AG04449 (cell line): ENCODE measurements around the gene SLC1A5.
"Not testable (repeated sequence)": the region's sequence is repeated elsewhere in the genome, so short reads cannot be mapped to it uniquely, and the experiment has no call there.

Experiments
- CTCF ChIA-PET: fragments of 350-600 bp; formaldehyde crosslinking; extraction: SDS; loops from one replicate; lab custom pipeline; 2021; ENCODE audit warnings: antibody characterized with exemption; lab: Yijun Ruan, JAX
- POLR2A ChIA-PET: fragments of 400-600, 350-600 bp; formaldehyde crosslinking; extraction: SDS; loops from one replicate; lab custom pipeline; 2020; ENCODE audit warnings: antibody characterized with exemption, inconsistent platforms; lab: Yijun Ruan, JAX
- DNase-seq: peaks from one replicate; pipeline ENCODE4 v3.0.0-alpha.2; 2010; ENCODE audit warnings: low read depth, low spot score
- H3K4me3 ChIP-seq: 2 replicates; pipeline ENCODE4 v1.5.1; 2011; ENCODE audit warnings: low read depth, mild to moderate bottlenecking, control low read depth, low read length
- CTCF ChIP-seq: IDR thresholded peaks from one replicate; pipeline ENCODE4 v1.5.1; 2011; ENCODE audit warnings: mild to moderate bottlenecking, moderate library complexity, low read length, control low read depth, inconsistent platforms; ENCODE audit not compliant: insufficient read depth; ENCODE audit errors: missing control alignments

SLC1A5 gene

GRCh38 chr19:46828484-46828883 lies 40.1 kb upstream of the SLC1A5 start:
- H3K4me3 ChIP-seq, result no peak overlapping the region
- POLR2A ChIA-PET, result interaction anchor here (0.7 to 3.7 kb wide), 3 partner anchors 35 to 285 kb away, joined by 3 to 32 read pairs (median 4); partner anchors contain the start of genes SLC1A5 and ZC3H4
- TF ChIP-seq CTCF, result no peak
- CTCF ChIA-PET, result interaction anchor here (4.9 kb wide), 1 partner anchor 11 kb away, joined by 63 read pairs; no protein-coding TSS in a partner anchor
- DNase-seq, result no peak

- POLR2A ChIA-PET, result no interaction called here
- CTCF ChIA-PET, result no interaction called here
- DNase-seq, result no peak
- no peak overlapping the region for H3K4me3 ChIP-seq
- no peak for TF ChIP-seq CTCF
Observed at GRCh38 chr19:46825731-46826055, 37.3 kb upstream of the SLC1A5 start.

DNA sequence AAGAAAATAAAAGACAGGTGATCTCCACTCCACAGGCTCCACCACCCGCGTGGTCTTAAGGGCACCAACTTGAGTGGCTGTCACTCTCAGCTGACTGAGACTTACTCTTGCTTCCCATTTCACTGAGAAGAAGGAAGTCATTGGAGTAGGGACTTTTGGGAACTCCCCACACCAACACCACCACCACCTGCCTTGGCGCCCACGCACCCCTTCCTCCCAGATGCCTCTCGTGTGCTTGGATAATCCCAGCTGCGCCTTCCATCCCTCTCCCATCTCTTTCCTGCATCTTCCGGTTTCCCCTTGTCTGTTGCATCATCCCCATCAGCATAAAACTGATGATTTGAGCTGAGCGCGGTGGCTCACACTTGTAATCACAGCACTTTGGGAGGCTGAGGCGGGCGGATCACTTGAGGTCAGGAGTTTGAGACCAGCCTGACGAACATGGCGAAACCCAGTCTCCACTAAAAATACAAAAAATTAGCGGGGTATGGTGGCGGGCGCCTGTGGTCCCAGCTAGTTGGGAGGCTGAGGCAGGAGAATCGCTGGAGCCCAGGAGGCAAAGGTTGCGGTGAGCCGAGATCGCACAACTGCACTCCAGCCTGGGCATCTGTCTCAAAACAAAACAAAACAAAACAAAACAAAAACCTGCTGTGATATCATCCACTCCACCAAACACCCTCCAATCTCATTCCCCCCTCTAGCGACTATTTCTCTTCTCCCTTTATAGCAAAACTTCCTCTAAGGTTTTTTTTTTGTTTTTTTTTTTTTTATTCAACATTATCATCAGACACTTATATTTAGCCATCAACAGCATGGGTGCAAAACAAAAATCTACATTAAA lies 36.7 kb upstream of the SLC1A5 start:
- ChIA-PET CTCF (interaction anchor here (0.9 to 1.1 kb wide), 2 partner anchors 22 to 67 kb away, joined by 3 read pairs; no protein-coding TSS in a partner anchor), POLR2A (no interaction called here)
- no peak for TF ChIP-seq CTCF
- no peak overlapping the region for H3K4me3 ChIP-seq
- no peak for DNase-seq

GRCh38 chr19:46823049-46823448 lies 34.7 kb upstream of the SLC1A5 start:
- no peak for DNase-seq
- ChIA-PET CTCF (interaction anchor here (1.4 to 2.5 kb wide), 2 partner anchors 17 kb away, joined by 3 to 9 read pairs; no protein-coding TSS in a partner anchor), POLR2A (no interaction called here)
- no peak overlapping the region for H3K4me3 ChIP-seq
- TF ChIP-seq CTCF, result no peak

DNA sequence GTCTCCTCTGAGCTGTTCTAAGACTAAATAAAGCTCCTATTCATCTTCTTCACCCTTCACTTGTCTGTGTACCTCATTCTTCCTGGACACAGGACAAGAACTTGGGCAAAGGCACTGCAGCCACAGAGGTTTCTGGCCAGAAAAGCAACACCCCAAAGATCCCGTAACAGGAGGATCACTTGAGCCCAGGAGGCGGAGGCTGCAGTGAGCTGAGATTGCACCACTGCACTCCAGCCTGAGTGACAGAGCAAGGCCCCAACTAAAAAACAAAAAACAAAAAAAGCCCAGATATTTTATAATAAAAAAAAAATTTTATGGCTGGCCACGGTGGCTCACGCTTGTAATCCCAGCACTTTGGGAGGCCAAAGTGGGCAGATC lies 34.0 kb upstream of the SLC1A5 start:
- H3K4me3 ChIP-seq, DNase-seq: not testable (repeated sequence)
- ChIA-PET POLR2A (interaction anchor here (1.9 kb wide), 1 partner anchor 34 kb away, joined by 6 read pairs; the partner anchor contains the start of gene SLC1A5), CTCF (interaction anchor here (2.5 kb wide), 1 partner anchor 18 kb away, joined by 9 read pairs; no protein-coding TSS in a partner anchor)

DNA sequence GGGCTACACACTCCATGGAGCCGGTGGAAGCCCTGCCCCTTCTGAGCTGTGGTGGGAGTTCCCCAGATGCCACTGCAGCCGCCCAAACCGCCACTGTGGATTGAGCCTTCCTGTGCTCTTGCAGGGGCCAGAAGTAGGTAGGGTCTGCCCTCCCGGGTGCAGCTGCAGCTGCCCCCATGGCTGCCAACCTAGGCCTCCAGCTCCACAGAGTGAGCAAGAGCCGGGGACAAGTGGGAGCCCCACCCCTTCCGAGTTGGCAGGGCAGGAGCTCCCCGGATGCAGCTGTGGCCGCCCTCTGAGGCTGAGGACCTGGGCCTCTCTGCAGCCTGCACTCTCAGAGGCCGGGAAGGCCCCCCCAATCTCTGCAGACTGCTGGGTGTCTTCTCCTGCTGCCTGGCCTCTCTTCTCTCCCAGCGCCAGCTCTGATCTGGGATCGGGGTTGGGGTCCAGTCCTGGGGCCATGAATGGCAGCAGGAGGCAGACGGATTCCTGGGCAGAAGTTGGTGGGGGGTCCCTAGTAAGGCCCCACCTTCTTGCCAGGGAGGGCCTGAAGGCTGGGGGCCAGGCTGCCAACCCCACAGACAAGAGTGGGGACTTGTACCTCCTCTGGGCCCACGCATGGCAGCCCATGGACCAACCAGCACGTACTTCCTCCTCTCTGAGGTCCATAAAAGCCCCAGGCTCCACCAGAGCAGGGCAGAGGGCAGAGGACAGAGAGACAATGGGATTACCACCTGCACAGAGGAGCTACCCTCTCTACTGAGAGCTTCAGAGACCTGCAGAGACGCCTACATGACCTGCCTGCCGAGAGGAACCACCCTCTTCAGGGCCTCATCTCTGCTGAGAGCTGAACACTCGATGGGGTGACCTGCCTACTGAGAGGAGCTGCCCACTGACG lies 33.4 kb upstream of the SLC1A5 start:
- H3K4me3 ChIP-seq, result no peak overlapping the region

More for the DNA sequence above, 33.4 kb upstream of the SLC1A5 start:
- no peak for DNase-seq
- CTCF ChIA-PET, result interaction anchor here (1.0 to 2.5 kb wide), 2 partner anchors 15 to 18 kb away, joined by 3 to 9 read pairs; no protein-coding TSS in a partner anchor
- TF ChIP-seq CTCF, result no peak
- POLR2A ChIA-PET, result interaction anchor here (1.9 kb wide), 1 partner anchor 33 kb away, joined by 6 read pairs; the partner anchor contains the start of gene SLC1A5
